Measurements from ENCODE around the gene PIBF1.
A peak's percentile ranks its signal among the peaks of the same experiment; 100 is the strongest.
"Not testable (repeated sequence)": the region's sequence is repeated elsewhere in the genome, so short reads cannot be mapped to it uniquely, and the experiment has no call there.

The PIBF1 gene

DNA sequence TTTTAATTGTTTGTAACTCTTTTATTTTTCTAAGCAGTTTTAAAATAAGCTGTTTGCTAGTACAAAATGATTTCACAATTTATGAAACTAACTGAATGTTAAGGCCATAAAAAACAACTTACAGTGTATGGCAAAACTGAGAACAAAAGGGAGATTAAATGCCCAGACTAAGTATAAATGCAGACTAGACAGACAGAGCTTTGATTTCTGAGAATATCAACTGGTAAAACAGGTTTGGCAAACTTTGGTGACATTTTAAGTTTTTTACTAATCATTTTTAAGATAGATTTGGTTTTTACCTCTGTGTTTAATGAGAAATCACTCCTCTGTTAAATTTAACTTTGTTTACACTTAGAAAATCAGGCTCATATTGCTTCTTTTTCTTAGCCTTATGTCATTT, 149.4 kb downstream of the PIBF1 start:
- no peak for DNase-seq (ENCODE audit: low spot score)
- ChIA-PET CTCF (interaction anchor here (0.7 kb wide), 1 partner anchor 92 kb away, joined by 3 read pairs; no protein-coding TSS in a partner anchor), POLR2A (ENCODE audit: low non-redundant PET) (interaction anchor here (0.7 kb wide), 1 partner anchor 1706 kb away, joined by 3 read pairs; no protein-coding TSS in a partner anchor)
- TF ChIP-seq, protein P1, sequence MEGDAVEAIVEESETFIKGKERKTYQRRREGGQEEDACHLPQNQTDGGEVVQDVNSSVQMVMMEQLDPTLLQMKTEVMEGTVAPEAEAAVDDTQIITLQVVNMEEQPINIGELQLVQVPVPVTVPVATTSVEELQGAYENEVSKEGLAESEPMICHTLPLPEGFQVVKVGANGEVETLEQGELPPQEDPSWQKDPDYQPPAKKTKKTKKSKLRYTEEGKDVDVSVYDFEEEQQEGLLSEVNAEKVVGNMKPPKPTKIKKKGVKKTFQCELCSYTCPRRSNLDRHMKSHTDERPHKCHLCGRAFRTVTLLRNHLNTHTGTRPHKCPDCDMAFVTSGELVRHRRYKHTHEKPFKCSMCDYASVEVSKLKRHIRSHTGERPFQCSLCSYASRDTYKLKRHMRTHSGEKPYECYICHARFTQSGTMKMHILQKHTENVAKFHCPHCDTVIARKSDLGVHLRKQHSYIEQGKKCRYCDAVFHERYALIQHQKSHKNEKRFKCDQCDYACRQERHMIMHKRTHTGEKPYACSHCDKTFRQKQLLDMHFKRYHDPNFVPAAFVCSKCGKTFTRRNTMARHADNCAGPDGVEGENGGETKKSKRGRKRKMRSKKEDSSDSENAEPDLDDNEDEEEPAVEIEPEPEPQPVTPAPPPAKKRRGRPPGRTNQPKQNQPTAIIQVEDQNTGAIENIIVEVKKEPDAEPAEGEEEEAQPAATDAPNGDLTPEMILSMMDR (conservative IDR thresholded peaks at IDR 0.05; ENCODE audit: low read depth), result no peak
- no peak overlapping the region for H3K27ac ChIP-seq

- DNase-seq (ENCODE audit: low spot score), result no peak
- ChIA-PET POLR2A (ENCODE audit: low non-redundant PET) (no interaction called here), CTCF (no interaction called here)
- TF ChIP-seq, protein P1 (conservative IDR thresholded peaks at IDR 0.05; ENCODE audit: low read depth), result no peak
- no peak overlapping the region for H3K27ac ChIP-seq
Observed at GRCh38 chr13:72932250-72932649, 150.3 kb downstream of the PIBF1 start.

- H3K27ac ChIP-seq; DNase-seq (ENCODE audit: low spot score); CTCF ChIA-PET; POLR2A ChIA-PET (ENCODE audit: low non-redundant PET): not testable (repeated sequence)
Observed at GRCh38 chr13:72946267-72946666, 164.3 kb downstream of the PIBF1 start.

- TF ChIP-seq, protein P1 (conservative IDR thresholded peaks at IDR 0.05; ENCODE audit: low read depth), result no peak
- no peak for DNase-seq (ENCODE audit: low spot score)
- ChIA-PET CTCF (interaction anchor here (0.6 kb wide), 2 partner anchors 22 to 100 kb away, joined by 3 read pairs; no protein-coding TSS in a partner anchor), POLR2A (ENCODE audit: low non-redundant PET) (interaction anchor here (0.6 kb wide), 1 partner anchor 106 kb away, joined by 3 read pairs; the partner anchor contains the start of gene KLF5)
- no peak overlapping the region for H3K27ac ChIP-seq
Observed at GRCh38 chr13:72952529-72953141, 170.7 kb downstream of the PIBF1 start.

- DNase-seq (ENCODE audit: low spot score), result no peak
- H3K27ac ChIP-seq, result no peak overlapping the region
- TF ChIP-seq, protein P1 (conservative IDR thresholded peaks at IDR 0.05; ENCODE audit: low read depth), result no peak
- POLR2A ChIA-PET (ENCODE audit: low non-redundant PET), result no interaction called here
- CTCF ChIA-PET, result interaction anchor here (0.6 kb wide), 1 partner anchor 99 kb away, joined by 3 read pairs; no protein-coding TSS in a partner anchor
Observed at GRCh38 chr13:72953391-72953965, 171.5 kb downstream of the PIBF1 start.

DNA sequence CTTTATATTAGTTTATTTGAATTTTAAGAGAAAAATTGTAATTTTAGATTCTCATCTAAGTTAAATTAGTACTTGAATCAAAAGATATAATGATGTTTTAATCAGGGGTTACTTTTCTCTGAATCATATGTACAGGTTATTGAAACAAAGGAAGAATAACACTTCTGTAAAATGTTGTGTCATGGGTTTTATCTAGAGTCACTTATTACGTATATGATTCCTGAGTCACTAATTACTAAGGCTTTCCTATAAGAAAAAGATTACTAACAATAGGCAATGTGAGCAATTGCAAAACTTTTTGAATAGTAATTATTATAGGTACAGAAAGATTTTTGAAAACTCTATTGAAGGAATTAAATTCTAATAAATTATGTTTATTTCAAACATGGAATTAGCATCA, 177.7 kb downstream of the PIBF1 start:
- TF ChIP-seq, protein P1 (conservative IDR thresholded peaks at IDR 0.05; ENCODE audit: low read depth), result no peak
- CTCF ChIA-PET, result no interaction called here

GRCh38 chr13:72960114-72960513, 178.2 kb downstream of the PIBF1 start:
- H3K27ac ChIP-seq, result no peak overlapping the region
- no peak for DNase-seq (ENCODE audit: low spot score)
- POLR2A ChIA-PET (ENCODE audit: low non-redundant PET), result no interaction called here
- TF ChIP-seq, protein P1 (conservative IDR thresholded peaks at IDR 0.05; ENCODE audit: low read depth), result no peak
- CTCF ChIA-PET, result no interaction called here

More for the DNA sequence above, 177.7 kb downstream of the PIBF1 start:
- peak; percentile 35 for DNase-seq (ENCODE audit: low spot score)
- no peak overlapping the region for H3K27ac ChIP-seq
- POLR2A ChIA-PET (ENCODE audit: low non-redundant PET), result no interaction called here
